Smooth muscle cell (in vitro differentiated cells): ENCODE results near the gene EHD3. TPM values are rescaled to one million over a fixed set of nuclear protein-coding genes. Genes with fewer than 3 reads are reported as not detected.

Source experiments
- DNase-seq: peaks from one replicate; lab custom pipeline; 2025; ENCODE audit not compliant: unreplicated experiment; lab: John Stamatoyannopoulos, UW
- H2AFZ ChIP-seq: fragments of 200-600 bp; sonication (generic); 2 replicates; pipeline ENCODE4 v1.6.0; 2016; ENCODE audit warnings: antibody characterized with exemption, low read depth, mild to moderate bottlenecking
- H3F3A ChIP-seq: fragments of 200-600 bp; sonication (generic); 2 replicates; pipeline ENCODE4 v1.6.0; 2017; ENCODE audit warnings: antibody characterized with exemption, low read depth
- H3K27ac ChIP-seq: fragments of 200-600 bp; sonication (generic); 2 replicates; pipeline ENCODE4 v1.5.1; 2016; ENCODE audit warnings: low read depth, mild to moderate bottlenecking
- H3K27me3 ChIP-seq: fragments of 200-600 bp; sonication (generic); 2 replicates; pipeline ENCODE4 v1.6.1; 2016; ENCODE audit warnings: low read depth, mild to moderate bottlenecking
- H3K36me3 ChIP-seq: fragments of 200-600 bp; sonication (generic); 2 replicates; pipeline ENCODE4 v1.5.1; 2016; ENCODE audit warnings: low read depth
- H3K4me1 ChIP-seq: fragments of 200-600 bp; sonication (generic); 2 replicates; pipeline ENCODE4 v1.5.1; 2016; ENCODE audit warnings: low read depth
- H3K4me2 ChIP-seq: fragments of 200-600 bp; sonication (generic); 2 replicates; pipeline ENCODE4 v1.6.0; 2016; ENCODE audit warnings: mild to moderate bottlenecking
- H3K4me3 ChIP-seq: fragments of 200-600 bp; sonication (generic); 2 replicates; pipeline ENCODE4 v1.5.1; 2016; ENCODE audit warnings: mild to moderate bottlenecking
- H3K79me2 ChIP-seq: fragments of 200-600 bp; sonication (generic); 2 replicates; pipeline ENCODE4 v1.6.0; 2016; ENCODE audit warnings: low read depth, mild to moderate bottlenecking
- H3K9ac ChIP-seq: fragments of 200-600 bp; sonication (generic); 2 replicates; pipeline ENCODE4 v1.6.0; 2016; ENCODE audit warnings: low read depth
- H3K9me3 ChIP-seq: fragments of 200-600 bp; sonication (generic); replicated peaks from 2 replicates; pipeline ENCODE4 v1.5.1; 2016; ENCODE audit warnings: low read depth
- H4K20me1 ChIP-seq: fragments of 200-600 bp; sonication (generic); 2 replicates; pipeline ENCODE4 v1.6.0; 2016; ENCODE audit warnings: low read depth
- CTCF ChIP-seq: fragments of 200-600 bp; sonication (generic); IDR thresholded peaks from 2 replicates; pipeline ENCODE4 v1.5.1; 2017; ENCODE audit warnings: borderline replicate concordance, mild to moderate bottlenecking, antibody characterized with exemption; ENCODE audit not compliant: insufficient read depth, poor library complexity, severe bottlenecking
- WGBS: methylation state at CpG from one replicate; pipeline ENCODE4 v1.1.7; 2016; ENCODE audit warnings: low lambda C conversion rate; 5-methylcytosine and 5-hydroxymethylcytosine counted together
- polyA plus RNA-seq: library from polyadenylated mRNA; unstranded; fragments of >200 nt; fragmentation: Nextera tagmentation; extraction: Ambion mirVana; gene quantifications from 2 replicates; pipeline ENCODE4 v1.2.1, GENCODE V29; 2016
- total RNA-seq: library from RNA; depleted of rRNA; stranded (reverse); fragments of >200 nt; gene quantifications from 2 replicates; pipeline ENCODE4 v1.2.3, GENCODE V29; 2014

Gene EHD3
- total and polyA plus RNA-seq, 2 experiments from 2014 or later, result 13.8 to 15.5 TPM

- peak overlapping the region; percentile 89 for H3K4me2 ChIP-seq
- H3K36me3 ChIP-seq, result no peaks in the 10 kb centered on the region
- H3K4me1 ChIP-seq, result no peaks in the 10 kb centered on the region
- peaks cover 3% of the 10 kb centered on the region for H3F3A ChIP-seq
- DNase-seq, result no peak
- 53% methylated on average over 17 of the region's 17 CpGs for WGBS
- peaks cover 22% of the 10 kb centered on the region for H3K79me2 ChIP-seq
- H3K9me3 ChIP-seq, result no peaks in the 10 kb centered on the region
- peak overlapping the region; percentile 28 for H3K9ac ChIP-seq
- TF ChIP-seq CTCF, result no peak
- peaks cover 44% of the 10 kb centered on the region for H4K20me1 ChIP-seq
- H3K27me3 ChIP-seq, result no peaks in the 10 kb centered on the region
- peak overlapping the region; percentile 52 for H2AFZ ChIP-seq
- no peak overlapping the region for H3K27ac ChIP-seq
- H3K4me3 ChIP-seq, result peak overlapping the region; percentile 62
These were observed 941 bp downstream of the EHD3 start for GRCh38 chr2:31234683-31235503.

- no peaks in the 10 kb centered on the region for H3K27me3 ChIP-seq
- no peak for TF ChIP-seq CTCF
- H3K36me3 ChIP-seq, result no peaks in the 10 kb centered on the region
- DNase-seq, result no peak
- H3K4me2 ChIP-seq, result peak overlapping the region; percentile 89
- H3K9ac ChIP-seq, result no peak overlapping the region
- 58% methylated on average over 4 of the region's 4 CpGs for WGBS
- H3K4me3 ChIP-seq, result no peak overlapping the region
- H3K79me2 ChIP-seq, result peaks cover 22% of the 10 kb centered on the region
- H3K4me1 ChIP-seq, result no peaks in the 10 kb centered on the region
- no peak overlapping the region for H3K27ac ChIP-seq
- peaks cover 50% of the 10 kb centered on the region for H4K20me1 ChIP-seq
- no peaks in the 10 kb centered on the region for H3K9me3 ChIP-seq
- peaks cover 3% of the 10 kb centered on the region for H3F3A ChIP-seq
- no peak overlapping the region for H2AFZ ChIP-seq
These were observed 1.6 kb downstream of the EHD3 start for GRCh38 chr2:31235504-31235902.

- Histone ChIP-seq H3K27ac (no peak overlapping the region), H2AFZ (no peak overlapping the region), H3K4me1 (no peaks in the 10 kb centered on the region), H3K4me2 (no peak overlapping the region), H3F3A (peaks cover 3% of the 10 kb centered on the region), H3K36me3 (no peaks in the 10 kb centered on the region), H3K9me3 (no peaks in the 10 kb centered on the region), H3K79me2 (peaks cover 22% of the 10 kb centered on the region), H3K9ac (no peak overlapping the region), H3K4me3 (no peak overlapping the region), H3K27me3 (no peaks in the 10 kb centered on the region), H4K20me1 (peaks cover 61% of the 10 kb centered on the region)
- no peak for TF ChIP-seq CTCF
- no peak for DNase-seq
- 68% methylated on average over 7 of the region's 7 CpGs for WGBS
These were observed 2.7 kb downstream of the EHD3 start for GRCh38 chr2:31236433-31237205.
